Skeletal muscle satellite cell (primary cell): ENCODE results near the gene ADSL.

Source experiments
- H3K27me3 ChIP-seq: 2 replicates; pipeline ENCODE4 v1.7.0; 2013; ENCODE audit warnings: low read length; ENCODE audit not compliant: control insufficient read depth, insufficient read depth
- H3K36me3 ChIP-seq: 2 replicates; pipeline ENCODE4 v1.7.0; 2013; ENCODE audit warnings: mild to moderate bottlenecking, control low read depth, low read length; ENCODE audit not compliant: insufficient read depth
- H3K4me1 ChIP-seq: 2 replicates; pipeline ENCODE4 v1.7.0; 2013; ENCODE audit warnings: low read length; ENCODE audit not compliant: control insufficient read depth, insufficient read depth
- H3K4me2 ChIP-seq: 2 replicates; pipeline ENCODE4 v1.7.0; 2013; ENCODE audit warnings: mild to moderate bottlenecking, low read length
- H3K4me3 ChIP-seq: 2 replicates; pipeline ENCODE4 v1.7.0; 2013; ENCODE audit warnings: low read length
- H3K9ac ChIP-seq: 2 replicates; pipeline ENCODE4 v1.7.0; 2013; ENCODE audit warnings: mild to moderate bottlenecking, low read depth, low read length, moderate library complexity
- H3K9me3 ChIP-seq: replicated peaks from 2 replicates; pipeline ENCODE4 v1.7.0; 2013; ENCODE audit warnings: mild to moderate bottlenecking, control low read depth, low read length

ADSL gene

DNA sequence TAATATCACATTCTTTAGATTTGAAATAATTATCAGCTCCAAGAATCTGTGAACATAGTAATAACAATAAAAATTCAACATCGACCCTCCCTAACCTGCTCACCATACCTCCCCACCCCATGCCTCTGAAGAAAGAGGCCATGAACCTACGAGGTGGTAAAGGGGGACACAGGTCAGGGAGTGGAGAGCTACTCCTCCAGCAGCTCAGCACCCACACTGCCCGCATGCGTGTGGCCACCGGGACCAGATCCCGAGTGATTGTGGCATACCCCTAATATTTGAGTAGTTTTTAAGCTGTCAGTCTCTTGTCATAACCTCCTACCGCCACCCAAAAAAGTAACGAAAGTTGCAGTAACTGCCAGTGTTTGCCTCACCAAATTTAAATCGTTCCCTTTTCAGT lies 16.8 kb upstream of the ADSL start:
- no peak overlapping the region for H3K4me2 ChIP-seq
- peaks cover 12% of the 10 kb centered on the region for H3K4me1 ChIP-seq
- no peak overlapping the region for H3K9ac ChIP-seq
- H3K9me3 ChIP-seq: no peaks in the 10 kb centered on the region
- H3K27me3 ChIP-seq: no peaks in the 10 kb centered on the region
- H3K36me3 ChIP-seq: peaks cover 25% of the 10 kb centered on the region
- H3K4me3 ChIP-seq: no peak overlapping the region

DNA sequence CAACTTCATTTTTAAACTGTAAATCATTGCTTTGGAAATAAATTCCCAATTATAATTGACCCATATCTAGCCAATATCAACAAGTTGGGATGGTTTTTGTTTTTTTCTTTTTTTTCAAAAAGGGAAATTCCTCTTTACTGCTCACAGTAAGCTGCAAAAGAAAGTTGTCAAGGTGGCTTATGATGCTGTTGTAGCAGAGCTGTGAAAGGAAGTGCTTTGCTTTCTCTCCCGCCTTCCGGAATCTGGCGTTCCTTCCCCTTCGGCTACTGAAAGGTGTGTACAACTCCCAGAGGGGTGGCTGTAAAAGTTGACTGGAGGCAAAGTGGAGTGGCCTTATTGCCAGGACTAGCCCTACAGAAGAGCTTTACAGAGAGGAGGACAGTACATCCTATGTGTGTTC lies 16.2 kb upstream of the ADSL start:
- H3K4me3 ChIP-seq: no peak overlapping the region
- H3K36me3 ChIP-seq: peaks cover 19% of the 10 kb centered on the region
- H3K9ac ChIP-seq: no peak overlapping the region
- no peaks in the 10 kb centered on the region for H3K27me3 ChIP-seq
- H3K4me1 ChIP-seq: peaks cover 12% of the 10 kb centered on the region
- H3K4me2 ChIP-seq: no peak overlapping the region
- H3K9me3 ChIP-seq: no peaks in the 10 kb centered on the region

DNA sequence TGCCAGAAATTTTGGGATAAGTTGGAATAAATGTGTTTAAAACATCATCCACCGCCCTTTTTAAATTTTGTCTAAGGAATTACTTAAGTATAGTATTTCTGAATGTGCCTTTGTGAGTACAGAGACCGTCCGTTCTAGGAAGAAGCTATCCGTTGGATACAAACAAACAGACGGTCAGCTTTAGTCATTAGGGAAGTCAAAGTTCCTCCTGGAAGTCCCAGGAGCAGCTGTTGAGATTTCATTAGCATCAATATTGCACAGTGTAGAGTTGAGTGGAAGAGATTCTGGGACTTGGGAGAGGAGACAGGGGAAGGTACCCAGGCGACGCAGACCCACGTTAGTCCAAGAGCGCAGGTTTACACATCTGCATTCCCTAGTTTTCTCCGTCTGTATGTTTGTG lies 15.7 kb upstream of the ADSL start:
- Histone ChIP-seq H3K27me3 (no peaks in the 10 kb centered on the region), H3K4me2 (no peak overlapping the region), H3K4me3 (no peak overlapping the region), H3K9me3 (no peaks in the 10 kb centered on the region), H3K9ac (no peak overlapping the region), H3K4me1 (peaks cover 12% of the 10 kb centered on the region), H3K36me3 (peaks cover 14% of the 10 kb centered on the region)

GRCh38 chr22:40331706-40332105 lies 14.6 kb upstream of the ADSL start:
- Histone ChIP-seq H3K9me3 (no peaks in the 10 kb centered on the region), H3K4me2 (no peak overlapping the region), H3K36me3 (peaks cover 13% of the 10 kb centered on the region), H3K9ac (no peak overlapping the region), H3K27me3 (no peaks in the 10 kb centered on the region), H3K4me1 (peaks cover 10% of the 10 kb centered on the region), H3K4me3 (no peak overlapping the region)

- Histone ChIP-seq H3K9ac (no peak overlapping the region), H3K4me1 (peaks cover 3% of the 10 kb centered on the region), H3K4me2 (no peak overlapping the region), H3K27me3 (no peaks in the 10 kb centered on the region), H3K9me3 (no peaks in the 10 kb centered on the region), H3K4me3 (no peak overlapping the region), H3K36me3 (peaks cover 13% of the 10 kb centered on the region)
Measured at GRCh38 chr22:40332319-40332781, 13.9 kb upstream of the ADSL start.

DNA sequence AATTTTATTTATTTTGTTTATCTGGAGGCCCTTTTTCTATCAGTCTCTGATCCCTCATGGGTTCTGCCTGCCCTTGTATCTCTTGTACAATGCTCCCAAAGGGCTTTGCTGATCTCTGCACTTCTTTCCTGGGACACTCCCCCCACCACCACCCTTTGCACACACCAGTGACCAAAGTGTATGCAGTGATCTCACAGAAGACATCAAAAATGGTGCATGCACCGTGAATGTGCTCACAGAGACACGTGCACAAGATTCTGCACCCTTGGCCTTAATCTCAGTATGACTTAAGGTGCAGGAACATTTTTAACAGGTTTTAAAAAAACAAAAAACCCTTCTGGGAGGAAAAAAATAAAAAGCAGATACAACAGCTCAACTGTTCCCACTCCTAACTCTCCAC lies 12.2 kb upstream of the ADSL start:
- H3K4me2 ChIP-seq: no peak overlapping the region
- H3K27me3 ChIP-seq: no peaks in the 10 kb centered on the region
- H3K9ac ChIP-seq: no peak overlapping the region
- H3K4me3 ChIP-seq: no peak overlapping the region
- H3K36me3 ChIP-seq: peaks cover 11% of the 10 kb centered on the region
- H3K9me3 ChIP-seq: no peaks in the 10 kb centered on the region
- no peaks in the 10 kb centered on the region for H3K4me1 ChIP-seq

DNA sequence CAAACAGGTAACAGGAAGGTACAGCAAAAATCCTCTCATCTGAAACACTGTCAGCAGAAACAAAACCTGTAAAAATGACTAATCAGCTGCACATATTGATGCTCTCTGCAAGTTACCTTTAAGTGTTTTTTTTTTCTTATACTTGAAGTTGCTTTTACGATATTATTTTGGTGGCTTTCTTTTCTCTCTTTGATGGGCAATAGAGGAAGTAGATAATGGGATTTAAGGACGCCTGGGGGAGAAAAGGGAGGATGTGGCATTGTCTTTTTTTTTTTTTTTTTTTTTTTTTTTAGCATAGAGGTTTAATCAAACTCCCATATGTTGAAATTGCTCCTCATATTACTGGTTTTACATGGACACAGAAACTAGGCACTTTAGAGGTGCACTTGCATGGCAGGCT lies 11.4 kb upstream of the ADSL start:
- H3K9me3 ChIP-seq: no peaks in the 10 kb centered on the region
- no peaks in the 10 kb centered on the region for H3K27me3 ChIP-seq
- H3K4me1 ChIP-seq: no peaks in the 10 kb centered on the region
- H3K36me3 ChIP-seq: peaks cover 6% of the 10 kb centered on the region
- H3K4me3 ChIP-seq: no peak overlapping the region
- no peak overlapping the region for H3K9ac ChIP-seq
- H3K4me2 ChIP-seq: no peak overlapping the region

GRCh38 chr22:40335358-40335757 lies 10.9 kb upstream of the ADSL start:
- no peaks in the 10 kb centered on the region for H3K27me3 ChIP-seq
- H3K4me2 ChIP-seq: no peak overlapping the region
- H3K4me3 ChIP-seq: no peak overlapping the region
- H3K9me3 ChIP-seq: no peaks in the 10 kb centered on the region
- H3K9ac ChIP-seq: no peak overlapping the region
- H3K36me3 ChIP-seq: peaks cover 6% of the 10 kb centered on the region
- no peaks in the 10 kb centered on the region for H3K4me1 ChIP-seq

- no peak overlapping the region for H3K4me3 ChIP-seq
- no peak overlapping the region for H3K9ac ChIP-seq
- no peak overlapping the region for H3K4me2 ChIP-seq
- peaks cover under 1% of the 10 kb centered on the region for H3K4me1 ChIP-seq
- H3K36me3 ChIP-seq: no peaks in the 10 kb centered on the region
- no peaks in the 10 kb centered on the region for H3K27me3 ChIP-seq
- no peaks in the 10 kb centered on the region for H3K9me3 ChIP-seq
Measured at GRCh38 chr22:40340044-40340443, 6.3 kb upstream of the ADSL start.

DNA sequence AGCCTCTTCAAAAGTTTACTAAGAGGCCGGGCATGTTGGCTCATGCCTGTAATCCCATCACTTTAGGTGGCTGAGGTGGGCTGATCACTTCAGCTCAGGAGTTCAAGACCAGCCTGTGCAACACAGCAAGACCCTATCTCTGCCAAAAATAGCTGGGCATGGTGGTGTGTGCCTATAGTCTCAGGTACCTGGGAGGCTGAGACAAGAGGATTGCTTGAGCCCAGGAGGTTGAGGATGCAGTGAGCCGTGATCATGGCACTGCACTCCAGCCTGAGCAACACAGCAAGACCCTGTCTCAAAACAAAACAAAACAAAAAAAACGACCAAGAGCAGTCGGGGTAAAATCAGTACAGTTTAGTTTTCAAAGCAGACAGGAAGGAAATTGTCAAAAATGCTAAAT lies 4.7 kb upstream of the ADSL start:
- Histone ChIP-seq H3K9ac (no peak overlapping the region), H3K9me3 (no peaks in the 10 kb centered on the region), H3K36me3 (no peaks in the 10 kb centered on the region), H3K4me1 (peaks cover 3% of the 10 kb centered on the region), H3K4me2 (no peak overlapping the region), H3K27me3 (no peaks in the 10 kb centered on the region), H3K4me3 (no peak overlapping the region)

DNA sequence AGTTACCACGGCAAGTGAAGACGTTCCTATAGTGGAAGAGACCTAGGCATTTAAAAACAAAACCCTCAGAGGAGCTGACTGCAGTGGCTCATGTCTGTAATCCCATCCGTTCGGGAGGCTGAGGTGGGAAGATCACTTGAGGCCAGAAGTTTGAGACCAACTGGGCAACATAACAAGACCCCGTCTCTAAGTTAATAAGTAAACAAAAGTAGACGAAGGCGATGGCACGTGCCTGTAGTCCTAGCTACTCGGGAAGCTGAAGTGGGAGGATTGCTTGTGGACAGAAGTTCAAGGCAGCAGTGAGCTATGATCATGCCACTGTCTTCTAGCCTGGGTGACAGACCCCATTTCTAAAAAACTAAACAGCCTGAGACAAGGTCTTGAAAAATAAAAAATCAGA lies 3.8 kb upstream of the ADSL start:
- H3K9ac ChIP-seq: no peak overlapping the region
- no peaks in the 10 kb centered on the region for H3K9me3 ChIP-seq
- H3K36me3 ChIP-seq: no peaks in the 10 kb centered on the region
- H3K4me2 ChIP-seq: no peak overlapping the region
- no peaks in the 10 kb centered on the region for H3K27me3 ChIP-seq
- H3K4me3 ChIP-seq: no peak overlapping the region
- peaks cover 6% of the 10 kb centered on the region for H3K4me1 ChIP-seq

DNA sequence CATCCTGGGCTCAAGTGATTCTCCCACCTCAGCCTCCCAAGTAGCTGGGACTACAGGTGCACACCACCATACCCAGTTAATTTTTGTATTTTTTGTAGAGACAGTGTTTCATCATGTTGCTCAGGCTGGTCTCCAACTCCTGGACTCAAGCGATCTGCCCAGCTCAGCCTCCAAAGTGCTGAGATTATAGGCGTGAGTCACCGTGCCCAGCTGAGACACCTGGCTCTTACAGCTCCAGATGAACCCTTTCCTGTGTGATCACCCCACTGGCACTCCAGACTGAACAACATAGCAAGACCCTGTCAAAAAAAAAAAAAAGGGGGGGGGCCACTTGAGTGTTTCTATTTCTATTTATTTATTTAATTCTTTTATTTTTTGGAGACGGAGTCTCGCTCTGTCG lies 1.0 kb upstream of the ADSL start:
- Histone ChIP-seq H3K36me3 (peaks cover 14% of the 10 kb centered on the region), H3K4me2 (peak overlapping the region; percentile 95), H3K4me1 (peaks cover 14% of the 10 kb centered on the region), H3K27me3 (no peaks in the 10 kb centered on the region), H3K9me3 (no peaks in the 10 kb centered on the region), H3K9ac (peak overlapping the region; percentile 97), H3K4me3 (peak overlapping the region; percentile 99)
